Heart left ventricle (tissue), 13 donors: ENCODE measurements around the gene CLEC3A.

Experiments
- CTCF ChIP-seq, 12 donors: fragments of 200-600 bp; sonication (generic) in 4 of 12; IDR thresholded peaks; one replicate each; pipeline versions ENCODE4 v1.5.0 to v1.8.0; 2018 to 2022; ENCODE audit warnings: antibody characterized with exemption in 12 of 12, mild to moderate bottlenecking in 5 of 12
- POLR2A ChIP-seq, 2 donors: fragments of 450-650 bp; IDR thresholded peaks; one replicate each; pipeline ENCODE4 v1.6.1; 2017; ENCODE audit warnings: antibody characterized with exemption in 2 of 2, mild to moderate bottlenecking in 2 of 2, moderate library complexity in 2 of 2
- donor health status: ischemic (EF 13 %, LVEDD 7.1; RV severe dilation, severe dysfunction).
- donor health status: DM: no; HTN: yes; CAD: no.
- donor health status: DM: no; HTN: no; CAD: no.
- donor health status: ischemic (EF 25% LVEDD 6.9; RV normal size, moderate dysfunction).
- donor health status: ischemic (EF 25% LVEDD 5.7; RV mildly dilated, moderate dysfunction).
- donor health status: ischemic (EF 35%, LVEDD 5.7; RV mildly dilated, moderate dysfunction).
- donor health status: nonischemic (EF 11% LVEDD 7.7; RV severe dilation, severe dysfunction).
- donor health status: DM: yes; HTN: yes; CAD: no.
- donor health status: PGD.
- donor health status: ischemic (EF 29% LVEDD 5.4; RV normal size, mild dysfunction).
- donor health status: nonischemic (EF 23%, LVEDD 6.1; RV moderate dilation, normal function).

GRCh38 chr16:77995843-77996455 lies 26.4 kb upstream of the CLEC3A start:
- no peak for TF ChIP-seq CTCF (IDR thresholded peaks at IDR 0.05)
- TF ChIP-seq POLR2A (IDR thresholded peaks at IDR 0.05) = no peak
